WTC11 (cell line): Measurements from ENCODE around the gene ARL5A. TPM values are rescaled to one million over a fixed set of nuclear protein-coding genes. Genes with fewer than 3 reads are reported as not detected.

Source experiments
- ATAC-seq: fragments of 200-7000 bp; cut with Tn5 transposase; 2 replicates; pipeline ENCODE4 v1.10.0; 2021; ENCODE audit warnings: mild to moderate bottlenecking, moderate library complexity
- CTCF ChIA-PET: fragments of 300-600 bp; sonication (Branson Sonifier 250); formaldehyde crosslinking; loops from one replicate; lab custom pipeline; 2021; ENCODE audit warnings: antibody characterized with exemption; lab: Charles Lee
- POLR2A ChIA-PET: fragments of 350-600 bp; sonication (Branson Sonifier 250); formaldehyde crosslinking; loops from one replicate; lab custom pipeline; 2021; ENCODE audit warnings: antibody characterized with exemption; lab: Charles Lee
- DNase-seq: peaks from one replicate; pipeline ENCODE4 v3.0.0; 2021; ENCODE audit warnings: low spot score
- H3K27ac Mint-ChIP-seq: 2 replicates; pipeline ENCODE4 v1.8.0; 2021; ENCODE audit warnings: mixed read lengths
- H3K27me3 Mint-ChIP-seq: 2 replicates; pipeline ENCODE4 v1.8.0; 2021; ENCODE audit warnings: low read depth, mild to moderate bottlenecking, moderate library complexity, mixed read lengths
- H3K36me3 Mint-ChIP-seq: 2 replicates; pipeline ENCODE4 v1.8.0; 2021; ENCODE audit warnings: mixed read lengths
- H3K4me1 Mint-ChIP-seq: 2 replicates; pipeline ENCODE4 v1.8.0; 2022; ENCODE audit warnings: mixed read lengths
- H3K4me3 Mint-ChIP-seq: 2 replicates; pipeline ENCODE4 v1.8.0; 2021; ENCODE audit warnings: mild to moderate bottlenecking, moderate library complexity, mixed read lengths
- H3K9me3 Mint-ChIP-seq: 2 replicates; pipeline ENCODE4 v1.8.0; 2021; ENCODE audit warnings: mixed read lengths
- AR ChIP-seq: fragments of 250-450 bp; sonication (Bioruptor Pico); IDR thresholded peaks from 2 replicates; pipeline ENCODE4 v1.9.0; 2021; ENCODE audit warnings: mild to moderate bottlenecking
- ARID4B ChIP-seq: sonication (generic); formaldehyde crosslinking; IDR thresholded peaks from 2 replicates; pipeline ENCODE4 v1.8.0; 2023; ENCODE audit warnings: missing genetic modification reagents, mild to moderate bottlenecking, borderline replicate concordance
- ATF6 ChIP-seq: sonication (generic); formaldehyde crosslinking; IDR thresholded peaks from 2 replicates; pipeline ENCODE4 v1.8.1; 2023; ENCODE audit warnings: mild to moderate bottlenecking, missing genetic modification reagents
- FOXK1 ChIP-seq: sonication (generic); formaldehyde crosslinking; IDR thresholded peaks from 2 replicates; pipeline ENCODE4 v1.8.0; 2022; ENCODE audit warnings: mild to moderate bottlenecking, moderate library complexity, missing genetic modification reagents
- GABPB1 ChIP-seq: sonication (generic); formaldehyde crosslinking; IDR thresholded peaks from 2 replicates; pipeline ENCODE4 v1.8.1; 2023; ENCODE audit warnings: mild to moderate bottlenecking, missing genetic modification reagents
- GRHL2 ChIP-seq: fragments of 250-450 bp; sonication (Bioruptor Pico); IDR thresholded peaks from 2 replicates; pipeline ENCODE4 v1.8.0; 2022; ENCODE audit warnings: mild to moderate bottlenecking, moderate library complexity; ENCODE audit not compliant: insufficient replicate concordance, severe bottlenecking
- GTF2I ChIP-seq: fragments of 250-450 bp; sonication (Bioruptor Pico); conservative IDR thresholded peaks from 2 replicates; pipeline ENCODE4 v1.4.0; 2021; ENCODE audit warnings: mild to moderate bottlenecking
- MAX ChIP-seq: sonication (generic); formaldehyde crosslinking; IDR thresholded peaks from 2 replicates; pipeline ENCODE4 v1.8.0; 2022; ENCODE audit warnings: mild to moderate bottlenecking, missing genetic modification reagents
- NFATC4 ChIP-seq: fragments of 250-450 bp; sonication (Bioruptor Pico); IDR thresholded peaks from 2 replicates; pipeline ENCODE4 v1.9.0; 2021; ENCODE audit warnings: mild to moderate bottlenecking
- PREB ChIP-seq: sonication (generic); formaldehyde crosslinking; IDR thresholded peaks from 2 replicates; pipeline ENCODE4 v1.8.1; 2022; ENCODE audit warnings: mild to moderate bottlenecking, missing genetic modification reagents, moderate library complexity, borderline replicate concordance
- SMAD4 ChIP-seq: sonication (generic); formaldehyde crosslinking; IDR thresholded peaks from 2 replicates; pipeline ENCODE4 v1.8.0; 2022; ENCODE audit warnings: mild to moderate bottlenecking, missing genetic modification reagents
- STAT6 ChIP-seq: sonication (generic); formaldehyde crosslinking; conservative IDR thresholded peaks from 2 replicates; pipeline ENCODE4 v1.8.1; 2023; ENCODE audit warnings: mild to moderate bottlenecking, low read depth, missing genetic modification reagents, moderate library complexity
- TEAD1 ChIP-seq: sonication (generic); formaldehyde crosslinking; IDR thresholded peaks from 2 replicates; pipeline ENCODE4 v1.8.0; 2022; ENCODE audit warnings: mild to moderate bottlenecking, missing genetic modification reagents
- USF1 ChIP-seq: sonication (generic); formaldehyde crosslinking; IDR thresholded peaks from 2 replicates; pipeline ENCODE4 v1.8.0; 2022; ENCODE audit warnings: mild to moderate bottlenecking, missing genetic modification reagents
- ZNF121 ChIP-seq: sonication (generic); formaldehyde crosslinking; IDR thresholded peaks from 2 replicates; pipeline ENCODE4 v1.8.0; 2023; ENCODE audit warnings: missing genetic modification reagents
- ZNF232 ChIP-seq: sonication (generic); formaldehyde crosslinking; IDR thresholded peaks from 2 replicates; pipeline ENCODE4 v1.8.0; 2022; ENCODE audit warnings: mild to moderate bottlenecking, missing genetic modification reagents
- ZNF281 ChIP-seq: sonication (generic); formaldehyde crosslinking; IDR thresholded peaks from 2 replicates; pipeline ENCODE4 v1.8.0; 2023; ENCODE audit warnings: mild to moderate bottlenecking, missing genetic modification reagents
- total RNA-seq: library from RNA; stranded (reverse); gene quantifications from 3 replicates; pipeline ENCODE4 v1.2.3, GENCODE V29; 2021

The ARL5A gene
- total RNA-seq, 1 experiment from 2014 or later = 82.7 TPM

GRCh38 chr2:151762694-151763093, 65.5 kb downstream of the ARL5A start:
- ATAC-seq (no peak), DNase-seq (no peak)
- ChIA-PET POLR2A (no interaction called here), CTCF (no interaction called here)
- H3K4me3 Mint-ChIP-seq = no peak overlapping the region
- H3K36me3 Mint-ChIP-seq = no peaks in the 10 kb centered on the region
- H3K27ac Mint-ChIP-seq = no peak overlapping the region
- TF ChIP-seq GTF2I (CRISPR knock-in tag) (no peak), GRHL2 (CRISPR knock-in tag) (no peak), SMAD4 (no peak), ZNF232 (CRISPR knock-in tag) (no peak)
- TF ChIP-seq, all 79 proteins: peak for 0
- no peaks in the 10 kb centered on the region for H3K9me3 Mint-ChIP-seq
- no peaks in the 10 kb centered on the region for H3K27me3 Mint-ChIP-seq
- peaks cover 14% of the 10 kb centered on the region for H3K4me1 Mint-ChIP-seq

GRCh38 chr2:151761687-151762086, 66.5 kb downstream of the ARL5A start:
- Mint-ChIP-seq H3K4me1 (peaks cover 17% of the 10 kb centered on the region), H3K36me3 (no peaks in the 10 kb centered on the region)
- CTCF ChIA-PET = no interaction called here
- TF ChIP-seq PREB (CRISPR knock-in tag) (no peak), TEAD1 (no peak), STAT6 (CRISPR knock-in tag) (no peak), MAX (no peak), ZNF281 (CRISPR knock-in tag) (no peak), ZNF121 (CRISPR knock-in tag) (no peak), USF1 (no peak), FOXK1 (CRISPR knock-in tag) (no peak), GABPB1 (CRISPR knock-in tag) (no peak), AR (CRISPR knock-in tag) (no peak), ARID4B (CRISPR knock-in tag) (no peak), ATF6 (CRISPR knock-in tag) (no peak), NFATC4 (no peak), ZNF232 (CRISPR knock-in tag) (no peak)

More at GRCh38 chr2:151761687-151762086, 66.5 kb downstream of the ARL5A start:
- no peak overlapping the region for H3K4me3 Mint-ChIP-seq
- H3K9me3 Mint-ChIP-seq = no peaks in the 10 kb centered on the region
- no peak for ATAC-seq
- H3K27me3 Mint-ChIP-seq = no peaks in the 10 kb centered on the region
- DNase-seq = no peak
- no peak overlapping the region for H3K27ac Mint-ChIP-seq
- POLR2A ChIA-PET = no interaction called here
